Measurements from ENCODE around the gene TPM4. TPM values are rescaled to one million over a fixed set of nuclear protein-coding genes. Genes with fewer than 3 reads are reported as not detected.
"Not testable (repeated sequence)": the region's sequence is repeated elsewhere in the genome, so short reads cannot be mapped to it uniquely, and the experiment has no call there.

Gene TPM4
- total RNA-seq, 1 donor = 1,233 TPM

DNA sequence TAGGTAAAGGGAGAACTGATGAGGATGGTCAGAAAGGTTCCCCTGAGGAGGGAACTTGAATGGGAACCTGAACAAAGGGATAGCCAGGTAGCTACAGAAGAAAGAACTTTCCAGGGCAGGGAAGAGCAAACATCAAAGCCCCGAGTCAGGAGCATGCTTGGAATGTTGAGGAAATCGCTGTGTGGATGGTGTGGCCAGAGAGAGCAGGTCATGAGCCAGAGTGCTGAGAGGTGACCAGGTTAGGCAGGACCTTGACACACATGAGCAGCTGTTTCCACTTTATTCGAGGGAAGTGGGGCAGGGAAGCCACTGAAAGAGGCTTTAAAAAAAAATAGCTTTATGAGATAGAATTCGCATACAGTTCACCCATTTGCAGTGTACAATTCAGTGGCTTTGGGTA lies 39.8 kb downstream of the TPM4 start:
- Histone ChIP-seq H2AFZ (ENCODE audit: low read length) (no peak overlapping the region), H3K4me2 (ENCODE audit: insufficient read depth, low read length) (no peak overlapping the region), H3K79me2 (ENCODE audit: insufficient read depth, low read length) (peaks cover 47% of the 10 kb centered on the region), H3K27ac (ENCODE audit: low read depth, low read length) (no peak overlapping the region), H4K20me1 (ENCODE audit: insufficient read depth, low read length) (peaks cover 35% of the 10 kb centered on the region), H3K9me3 (ENCODE audit: low read depth, low read length) (no peaks in the 10 kb centered on the region), H3K27me3 (ENCODE audit: insufficient read depth, low read length) (no peaks in the 10 kb centered on the region), H3K36me3 (ENCODE audit: insufficient read depth, low read length) (peaks cover 12% of the 10 kb centered on the region), H3K4me1 (ENCODE audit: insufficient read depth, low read length) (peaks cover 11% of the 10 kb centered on the region), H3K4me3 (ENCODE audit: insufficient read depth, low read length) (no peak overlapping the region)
- peak; percentile 38 for DNase-seq (ENCODE audit: insufficient read length, low spot score, missing footprints)
- TF ChIP-seq, protein P1, sequence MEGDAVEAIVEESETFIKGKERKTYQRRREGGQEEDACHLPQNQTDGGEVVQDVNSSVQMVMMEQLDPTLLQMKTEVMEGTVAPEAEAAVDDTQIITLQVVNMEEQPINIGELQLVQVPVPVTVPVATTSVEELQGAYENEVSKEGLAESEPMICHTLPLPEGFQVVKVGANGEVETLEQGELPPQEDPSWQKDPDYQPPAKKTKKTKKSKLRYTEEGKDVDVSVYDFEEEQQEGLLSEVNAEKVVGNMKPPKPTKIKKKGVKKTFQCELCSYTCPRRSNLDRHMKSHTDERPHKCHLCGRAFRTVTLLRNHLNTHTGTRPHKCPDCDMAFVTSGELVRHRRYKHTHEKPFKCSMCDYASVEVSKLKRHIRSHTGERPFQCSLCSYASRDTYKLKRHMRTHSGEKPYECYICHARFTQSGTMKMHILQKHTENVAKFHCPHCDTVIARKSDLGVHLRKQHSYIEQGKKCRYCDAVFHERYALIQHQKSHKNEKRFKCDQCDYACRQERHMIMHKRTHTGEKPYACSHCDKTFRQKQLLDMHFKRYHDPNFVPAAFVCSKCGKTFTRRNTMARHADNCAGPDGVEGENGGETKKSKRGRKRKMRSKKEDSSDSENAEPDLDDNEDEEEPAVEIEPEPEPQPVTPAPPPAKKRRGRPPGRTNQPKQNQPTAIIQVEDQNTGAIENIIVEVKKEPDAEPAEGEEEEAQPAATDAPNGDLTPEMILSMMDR (IDR thresholded peaks at IDR 0.05; ENCODE audit: extremely low read depth, low read depth, low read length) = no peak

DNA sequence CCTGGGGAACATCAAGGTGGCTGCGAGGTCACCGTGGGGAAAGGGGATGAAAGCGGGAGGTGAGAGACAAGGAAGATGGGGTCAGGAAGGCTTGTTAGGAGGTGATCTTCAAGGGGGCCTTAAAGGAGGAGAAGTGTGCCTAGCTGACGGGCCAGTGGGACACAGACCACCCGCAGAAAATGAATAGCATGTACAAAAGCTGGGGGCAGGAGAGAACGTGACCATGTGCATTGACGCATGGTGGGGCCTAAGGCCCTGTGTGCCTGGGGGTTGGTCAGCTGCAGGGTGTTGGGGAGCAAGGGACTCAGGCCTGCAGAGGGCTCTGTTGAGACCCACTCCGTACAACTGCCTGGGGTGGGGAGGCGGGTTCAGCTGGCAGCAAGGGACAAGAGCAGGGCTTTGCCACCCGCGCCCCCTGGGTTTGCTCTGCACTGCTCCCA lies 41.3 kb downstream of the TPM4 start:
- Histone ChIP-seq H2AFZ (ENCODE audit: low read length) (no peak overlapping the region), H3K36me3 (ENCODE audit: insufficient read depth, low read length) (peaks cover 27% of the 10 kb centered on the region), H3K9me3 (ENCODE audit: low read depth, low read length) (no peaks in the 10 kb centered on the region), H3K4me3 (ENCODE audit: insufficient read depth, low read length) (no peak overlapping the region), H3K79me2 (ENCODE audit: insufficient read depth, low read length) (peaks cover 37% of the 10 kb centered on the region), H3K4me1 (ENCODE audit: insufficient read depth, low read length) (peaks cover 5% of the 10 kb centered on the region), H3K27ac (ENCODE audit: low read depth, low read length) (no peak overlapping the region), H4K20me1 (ENCODE audit: insufficient read depth, low read length) (peaks cover 31% of the 10 kb centered on the region), H3K27me3 (ENCODE audit: insufficient read depth, low read length) (no peaks in the 10 kb centered on the region), H3K4me2 (ENCODE audit: insufficient read depth, low read length) (no peak overlapping the region)
- TF ChIP-seq, protein P1 (IDR thresholded peaks at IDR 0.05; ENCODE audit: extremely low read depth, low read depth, low read length) = peak; percentile 5
- DNase-seq (ENCODE audit: insufficient read length, low spot score, missing footprints) = peak; percentile 72

DNA sequence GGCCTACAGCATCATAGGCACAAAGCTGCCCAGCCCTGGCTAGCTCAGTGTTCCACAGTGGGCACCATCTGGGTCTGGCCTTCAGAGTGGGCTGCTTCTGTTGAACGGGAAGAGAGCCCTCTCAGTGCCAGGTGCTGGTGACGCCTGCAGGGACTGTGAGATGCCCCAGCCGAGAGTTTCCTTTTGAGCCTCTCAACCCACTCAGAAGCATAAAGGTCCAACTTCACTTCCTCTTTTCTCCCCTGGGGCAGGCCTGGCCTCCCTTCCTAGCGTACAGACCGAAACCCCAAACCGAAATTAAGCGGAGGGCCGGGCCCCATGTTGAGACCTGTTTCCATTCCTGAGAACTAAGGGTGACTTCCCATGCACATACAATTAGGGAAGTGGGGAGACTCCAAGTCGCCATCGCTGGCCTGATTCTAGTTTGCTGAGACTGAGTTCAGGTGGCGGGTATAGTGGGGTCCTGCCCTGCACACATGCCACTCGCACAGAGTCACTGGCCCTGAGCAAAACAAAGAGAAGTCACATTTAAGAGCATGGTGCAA lies 42.3 kb downstream of the TPM4 start:
- Histone ChIP-seq H3K4me1 (ENCODE audit: insufficient read depth, low read length) (no peaks in the 10 kb centered on the region), H3K4me2 (ENCODE audit: insufficient read depth, low read length) (no peak overlapping the region), H3K27ac (ENCODE audit: low read depth, low read length) (no peak overlapping the region), H3K9me3 (ENCODE audit: low read depth, low read length) (no peaks in the 10 kb centered on the region), H4K20me1 (ENCODE audit: insufficient read depth, low read length) (peaks cover 23% of the 10 kb centered on the region), H3K4me3 (ENCODE audit: insufficient read depth, low read length) (no peak overlapping the region), H3K79me2 (ENCODE audit: insufficient read depth, low read length) (peaks cover 29% of the 10 kb centered on the region), H3K27me3 (ENCODE audit: insufficient read depth, low read length) (no peaks in the 10 kb centered on the region), H3K36me3 (ENCODE audit: insufficient read depth, low read length) (peaks cover 35% of the 10 kb centered on the region), H2AFZ (ENCODE audit: low read length) (no peak overlapping the region)
- DNase-seq (ENCODE audit: insufficient read length, low spot score, missing footprints) = no peak
- TF ChIP-seq, protein P1 (IDR thresholded peaks at IDR 0.05; ENCODE audit: extremely low read depth, low read depth, low read length) = no peak

DNA sequence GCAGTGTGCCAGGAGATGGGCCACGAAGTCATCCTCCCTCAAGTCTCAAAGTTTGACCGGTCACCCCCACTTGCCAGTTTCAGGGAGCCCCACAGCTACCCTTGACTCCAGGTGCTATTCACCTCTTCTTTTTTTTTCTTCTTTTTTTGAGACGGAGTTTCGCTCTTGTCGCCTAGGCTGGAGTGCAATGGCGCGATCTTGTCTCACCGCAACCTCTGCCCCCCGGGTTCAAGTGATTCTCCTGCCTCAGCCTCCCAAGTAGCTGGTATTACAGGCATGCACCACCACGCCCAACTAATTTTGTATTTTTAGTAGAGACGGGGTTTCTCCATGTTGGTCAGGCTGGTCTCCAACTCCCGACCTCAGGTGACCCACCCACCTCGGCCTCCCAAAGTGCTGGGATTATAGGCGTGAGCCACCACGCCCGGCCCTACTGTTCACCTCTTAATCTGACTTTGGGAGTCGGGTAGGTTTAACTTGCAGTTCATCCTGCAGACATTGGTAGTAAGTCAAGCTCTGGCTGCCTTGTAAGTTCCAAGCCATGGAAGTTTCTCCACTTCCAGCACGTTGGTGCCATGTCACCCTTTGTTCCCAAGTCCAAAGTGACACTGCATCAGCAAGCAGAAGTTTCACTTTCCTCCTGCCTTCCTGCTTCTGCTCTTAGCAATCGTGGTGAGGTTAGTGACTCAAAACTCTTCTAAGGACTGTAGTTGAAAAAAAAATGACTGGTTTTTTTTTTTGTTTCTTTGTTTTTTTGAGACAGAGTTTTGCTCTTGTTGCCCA lies 43.0 kb downstream of the TPM4 start:
- H3K36me3 ChIP-seq (ENCODE audit: insufficient read depth, low read length) = peaks cover 40% of the 10 kb centered on the region

More for the DNA sequence above, 43.0 kb downstream of the TPM4 start:
- H3K4me3 ChIP-seq (ENCODE audit: insufficient read depth, low read length); H2AFZ ChIP-seq (ENCODE audit: low read length); H3K4me2 ChIP-seq (ENCODE audit: insufficient read depth, low read length); H3K27ac ChIP-seq (ENCODE audit: low read depth, low read length); H3K9me3 ChIP-seq (ENCODE audit: low read depth, low read length); H3K27me3 ChIP-seq (ENCODE audit: insufficient read depth, low read length); H3K4me1 ChIP-seq (ENCODE audit: insufficient read depth, low read length): not testable (repeated sequence)
- DNase-seq (ENCODE audit: insufficient read length, low spot score, missing footprints) = peak; percentile 50
- Histone ChIP-seq H3K79me2 (ENCODE audit: insufficient read depth, low read length) (peaks cover 23% of the 10 kb centered on the region), H4K20me1 (ENCODE audit: insufficient read depth, low read length) (peaks cover 20% of the 10 kb centered on the region)
